Left lung (tissue), 10 donors: Measurements from ENCODE around the gene FOXM1. TPM values are rescaled to one million over a fixed set of nuclear protein-coding genes. Genes with fewer than 3 reads are reported as not detected.

Source experiments
- ATAC-seq: fragments of 200-7000 bp; cut with Tn5 transposase; one replicate; pipeline ENCODE4 v1.9.1; 2020; ENCODE audit warnings: moderate library complexity
- DNase-seq, 4 donors: peaks; one replicate each; pipeline ENCODE4 v3.0.0-alpha.2; 2013 to 2020
- H3K27ac ChIP-seq, 2 donors: fragments of 200-600 bp; sonication (generic) in 1 of 2; one replicate each; pipeline versions ENCODE4 v1.5.0 to v1.8.0; 2020 to 2021
- H3K27me3 ChIP-seq, 2 donors: fragments of 200-600 bp; sonication (generic) in 1 of 2; one replicate each; pipeline versions ENCODE4 v1.5.0 to v1.8.0; 2020 to 2021
- H3K36me3 ChIP-seq, 2 donors: fragments of 200-600 bp; sonication (generic) in 1 of 2; one replicate each; pipeline versions ENCODE4 v1.5.0 to v1.8.0; 2020 to 2021
- H3K4me1 ChIP-seq, 2 donors: fragments of 200-600 bp; one replicate each; pipeline ENCODE4 v1.8.0; 2021
- H3K4me3 ChIP-seq, 2 donors: fragments of 200-600 bp; sonication (generic) in 1 of 2; one replicate each; pipeline versions ENCODE4 v1.5.0 to v1.8.0; 2020 to 2021; ENCODE audit warnings: mild to moderate bottlenecking in 1 of 2
- H3K9me3 ChIP-seq, 2 donors: fragments of 200-600 bp; sonication (generic) in 1 of 2; one replicate each; pipeline versions ENCODE4 v1.5.0 to v1.8.0; 2020 to 2021
- intact Hi-C, 2 donors: fragments of 100-400 bp; cut with DNase I; formaldehyde crosslinking; loops; one replicate each; pipeline versions ENCODE4 v1.11.2 to v1.14.2; 2022
- polyA plus RNA-seq, 6 donors: library from polyadenylated mRNA; unstranded; fragments of 120-200 nt; gene quantifications; one replicate each; pipeline ENCODE4 v1.2.1, GENCODE V29; 2013; ENCODE audit not compliant: insufficient read length in 6 of 6
- total RNA-seq, 2 donors: library from RNA; stranded (reverse); fragmentation: NEBNext Ultra II Directional; extraction: Animal tissue kit (Norgen Biotek cat#: 25700); gene quantifications; one replicate each; pipeline ENCODE4 v1.2.1, GENCODE V29; 2021
- TF ChIP-seq, protein P1 (sequence below), 2 donors: fragments of 200-600 bp; sonication (generic) in 1 of 2; IDR thresholded peaks; one replicate each; pipeline versions ENCODE4 v1.5.0 to v1.8.0; 2021; ENCODE audit warnings: antibody characterized with exemption in 2 of 2
- donor health status: DM: no; HTN: yes; CAD: no.
- donor health status: DM: no; HTN: no; CAD: no.

Gene FOXM1
- total and polyA plus RNA-seq, 8 donors = 4.7 to 54.0 (median 27.3) TPM

- H3K4me3 ChIP-seq = no peak overlapping the region
- H3K27ac ChIP-seq = no peak overlapping the region
- TF ChIP-seq, protein P1, sequence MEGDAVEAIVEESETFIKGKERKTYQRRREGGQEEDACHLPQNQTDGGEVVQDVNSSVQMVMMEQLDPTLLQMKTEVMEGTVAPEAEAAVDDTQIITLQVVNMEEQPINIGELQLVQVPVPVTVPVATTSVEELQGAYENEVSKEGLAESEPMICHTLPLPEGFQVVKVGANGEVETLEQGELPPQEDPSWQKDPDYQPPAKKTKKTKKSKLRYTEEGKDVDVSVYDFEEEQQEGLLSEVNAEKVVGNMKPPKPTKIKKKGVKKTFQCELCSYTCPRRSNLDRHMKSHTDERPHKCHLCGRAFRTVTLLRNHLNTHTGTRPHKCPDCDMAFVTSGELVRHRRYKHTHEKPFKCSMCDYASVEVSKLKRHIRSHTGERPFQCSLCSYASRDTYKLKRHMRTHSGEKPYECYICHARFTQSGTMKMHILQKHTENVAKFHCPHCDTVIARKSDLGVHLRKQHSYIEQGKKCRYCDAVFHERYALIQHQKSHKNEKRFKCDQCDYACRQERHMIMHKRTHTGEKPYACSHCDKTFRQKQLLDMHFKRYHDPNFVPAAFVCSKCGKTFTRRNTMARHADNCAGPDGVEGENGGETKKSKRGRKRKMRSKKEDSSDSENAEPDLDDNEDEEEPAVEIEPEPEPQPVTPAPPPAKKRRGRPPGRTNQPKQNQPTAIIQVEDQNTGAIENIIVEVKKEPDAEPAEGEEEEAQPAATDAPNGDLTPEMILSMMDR (IDR thresholded peaks at IDR 0.05) = no peak
- ATAC-seq = no peak
- DNase-seq = no peak
- peaks cover 0 to 14% of the 10 kb centered on the region in 2 donors for H3K36me3 ChIP-seq
- no peaks in the 10 kb centered on the region for H3K9me3 ChIP-seq
- no peaks in the 10 kb centered on the region for H3K27me3 ChIP-seq
- intact Hi-C loops = loop anchor here in 1 of 2 donors (10.0 kb wide), 1 partner anchor 190 kb away; no protein-coding TSS in a partner anchor
- no peaks in the 10 kb centered on the region for H3K4me1 ChIP-seq
Measured at GRCh38 chr12:2844786-2845185, 32.2 kb downstream of the FOXM1 start.

DNA sequence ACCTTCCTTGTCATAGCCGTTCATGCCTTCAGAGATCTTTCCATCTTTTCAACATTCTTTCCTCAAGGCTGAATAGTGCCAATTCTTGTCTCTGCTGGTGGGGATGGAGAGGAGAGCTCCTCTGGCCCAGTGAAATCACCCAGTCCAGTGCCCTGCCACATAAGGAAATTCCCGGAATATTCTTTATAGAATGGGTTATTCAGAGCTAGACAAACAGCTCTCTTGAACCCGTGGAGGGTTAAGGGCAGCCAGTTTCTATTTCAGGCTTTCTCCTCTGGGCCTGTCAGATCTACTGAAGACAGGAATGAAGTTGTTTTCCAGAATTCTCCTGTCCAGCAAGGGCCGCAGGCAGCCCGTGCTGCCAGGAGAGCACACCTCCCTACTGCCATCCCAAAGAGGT lies 34.0 kb downstream of the FOXM1 start:
- intact Hi-C loops = loop anchor here in 1 of 2 donors (10.0 kb wide), 1 partner anchor 192 kb away; no protein-coding TSS in a partner anchor
- Histone ChIP-seq H3K27me3 (no peaks in the 10 kb centered on the region), H3K4me1 (no peaks in the 10 kb centered on the region), H3K4me3 (no peak overlapping the region), H3K36me3 (peaks cover 0 to 19% of the 10 kb centered on the region in 2 donors), H3K9me3 (no peaks in the 10 kb centered on the region), H3K27ac (no peak overlapping the region)
- TF ChIP-seq, protein P1 (IDR thresholded peaks at IDR 0.05) = no peak
- DNase-seq (no peak), ATAC-seq (no peak)

DNA sequence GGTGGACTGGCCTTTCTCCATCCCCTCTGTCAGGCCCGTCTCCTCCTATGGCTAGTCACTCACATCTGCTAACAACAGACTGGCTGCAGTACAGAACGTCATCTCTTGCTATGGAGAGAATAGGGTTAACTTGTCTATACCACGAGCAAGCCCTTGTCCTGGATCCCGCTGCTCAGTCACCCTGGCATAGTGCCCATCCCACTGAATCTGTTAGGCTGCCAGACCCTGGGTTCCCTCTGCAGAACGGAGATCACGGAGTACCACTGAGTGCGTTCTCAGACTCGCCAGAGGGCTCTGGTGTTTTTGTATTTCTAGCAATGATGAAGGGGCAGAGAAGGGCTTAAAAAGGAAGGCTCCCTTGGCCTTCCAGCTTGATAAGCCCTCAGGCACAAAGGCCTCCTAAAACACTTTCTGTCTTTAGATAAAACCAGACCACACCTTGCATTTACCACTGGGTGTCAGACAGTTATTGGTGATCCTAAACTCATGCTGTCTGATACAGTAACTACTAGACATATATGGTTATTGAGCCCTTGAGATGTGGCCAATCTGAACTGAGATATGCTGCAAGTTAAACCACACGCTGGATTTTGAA lies 35.8 kb downstream of the FOXM1 start:
- Histone ChIP-seq H3K36me3 (peaks cover 0 to 13% of the 10 kb centered on the region in 2 donors), H3K4me3 (no peak overlapping the region), H3K27me3 (no peaks in the 10 kb centered on the region), H3K4me1 (no peaks in the 10 kb centered on the region), H3K9me3 (no peaks in the 10 kb centered on the region), H3K27ac (no peak overlapping the region)
- TF ChIP-seq, protein P1 (IDR thresholded peaks at IDR 0.05) = no peak
- intact Hi-C loops = loop anchor here in 1 of 2 donors (10.0 kb wide), 1 partner anchor 194 kb away; no protein-coding TSS in a partner anchor
- DNase-seq (no peak), ATAC-seq (no peak)

DNA sequence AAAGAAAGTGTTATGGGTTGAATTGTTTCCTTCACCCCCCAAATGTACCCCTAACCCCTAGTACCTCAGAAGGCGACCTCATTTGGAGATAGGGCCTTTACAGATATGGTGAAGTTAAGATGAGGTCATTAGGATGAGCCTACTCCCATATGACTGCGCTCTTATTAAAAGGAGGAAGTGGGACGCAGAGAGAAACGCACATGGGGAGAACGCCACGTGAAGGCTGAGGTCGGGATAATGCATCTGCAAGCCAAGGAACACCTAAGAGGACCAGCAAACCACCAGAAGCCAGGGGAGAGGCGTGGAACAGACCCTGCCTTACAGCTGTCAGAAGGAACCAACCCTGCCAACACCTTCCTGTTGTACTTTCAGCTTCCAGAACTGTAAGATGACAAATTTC lies 40.4 kb downstream of the FOXM1 start:
- Histone ChIP-seq H3K4me3 (no peak overlapping the region), H3K27ac (no peak overlapping the region), H3K4me1 (no peaks in the 10 kb centered on the region), H3K36me3 (peaks cover 0 to 5% of the 10 kb centered on the region in 2 donors), H3K9me3 (no peaks in the 10 kb centered on the region), H3K27me3 (peaks cover 0 to 6% of the 10 kb centered on the region in 2 donors)
- no peak for DNase-seq
- no peak for ATAC-seq
- TF ChIP-seq, protein P1 (IDR thresholded peaks at IDR 0.05) = no peak
- intact Hi-C loops = no loop called here

DNA sequence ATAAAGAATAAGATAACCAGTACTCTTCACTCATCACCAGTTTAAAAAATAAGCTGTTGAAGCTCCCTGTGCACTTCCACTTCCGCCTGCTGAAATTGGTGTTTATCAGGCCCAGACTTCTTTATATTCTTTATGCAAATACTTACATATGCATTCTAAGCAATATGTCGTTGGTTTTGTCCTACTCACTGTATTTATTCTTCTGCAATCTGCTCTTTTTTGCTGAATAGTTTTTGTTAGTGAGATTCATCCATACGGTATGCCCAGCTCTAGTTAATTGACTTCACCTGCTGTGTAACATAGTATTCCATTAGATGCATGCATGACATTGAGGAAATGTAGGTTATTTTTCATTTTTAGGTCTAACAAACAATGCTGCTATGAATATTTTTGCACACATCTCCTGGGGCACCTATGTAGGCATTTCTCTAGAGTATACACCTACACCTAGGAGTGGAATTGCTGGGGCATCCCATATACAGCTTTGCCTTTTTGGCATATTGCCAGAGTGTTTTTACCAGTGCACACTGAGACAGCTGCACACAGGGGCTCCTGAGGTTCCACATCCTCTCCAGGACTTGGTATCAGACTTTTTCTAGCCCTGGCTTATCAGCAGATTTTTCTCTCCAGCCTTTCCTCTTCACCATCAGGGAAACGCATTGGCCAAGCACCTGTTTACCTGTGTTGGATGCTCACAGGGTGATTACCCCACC lies 41.1 kb downstream of the FOXM1 start:
- no peak for ATAC-seq
- TF ChIP-seq, protein P1 (IDR thresholded peaks at IDR 0.05) = no peak
- intact Hi-C loops = no loop called here

More for the DNA sequence above, 41.1 kb downstream of the FOXM1 start:
- no peak for DNase-seq
- Histone ChIP-seq H3K27me3 (peaks cover 0 to 6% of the 10 kb centered on the region in 2 donors), H3K4me1 (no peaks in the 10 kb centered on the region), H3K36me3 (peaks cover 0 to 12% of the 10 kb centered on the region in 2 donors), H3K4me3 (no peak overlapping the region), H3K27ac (no peak overlapping the region), H3K9me3 (no peaks in the 10 kb centered on the region)
